ENCODE results near the gene TLL1.

TLL1 gene

DNA sequence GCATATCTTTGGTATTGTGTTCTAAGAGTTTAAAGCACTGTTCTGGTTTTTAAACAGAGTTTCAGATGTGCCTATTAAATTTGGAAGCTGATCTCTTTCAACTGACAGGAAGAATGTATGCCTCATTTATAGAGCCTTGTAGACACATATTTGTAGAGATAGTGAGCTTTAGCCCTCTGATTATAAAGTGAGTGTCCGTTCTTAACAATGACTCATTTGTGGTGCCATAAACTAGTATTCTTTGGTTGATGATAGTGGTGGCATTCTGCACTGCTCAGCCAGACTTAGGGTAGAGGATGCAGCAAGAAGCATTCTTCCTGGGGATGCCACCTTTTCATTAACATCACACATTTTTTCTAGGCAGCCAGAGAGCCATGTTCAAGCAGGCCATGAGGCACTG lies 121.7 kb downstream of the TLL1 start:
- H3K27me3 ChIP-seq (replicated peaks; ENCODE audit: control insufficient read depth, insufficient read depth, low read length, poor library complexity, severe bottlenecking): no peaks in the 10 kb centered on the region

DNA sequence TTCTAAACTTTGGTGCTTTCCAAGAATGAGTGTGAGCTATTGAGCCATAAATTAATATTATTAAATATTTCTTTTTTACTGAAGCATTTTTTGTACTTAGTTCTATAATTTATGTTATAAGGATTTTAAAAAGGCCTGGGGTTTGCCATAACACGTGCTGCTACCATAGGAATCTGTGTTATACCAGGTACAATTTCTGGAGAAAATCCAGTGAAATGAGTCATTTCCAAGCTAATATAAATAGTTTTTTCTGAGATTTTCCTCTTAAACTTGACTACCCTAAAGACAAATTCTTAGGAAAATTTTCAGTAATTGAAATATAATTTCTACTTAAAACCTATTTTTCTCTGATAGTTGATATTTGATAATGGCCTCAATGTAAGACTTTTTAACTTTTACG lies 130.8 kb downstream of the TLL1 start:
- no peak for DNase-seq
- Histone ChIP-seq H3K9me3 (ENCODE audit: control insufficient read depth, low read length) (no peaks in the 10 kb centered on the region), H3K27ac (ENCODE audit: insufficient read depth, low read length, poor library complexity, severe bottlenecking) (no peak overlapping the region), H3K4me1 (ENCODE audit: control insufficient read depth, insufficient read depth, low read length, poor library complexity, severe bottlenecking) (no peaks in the 10 kb centered on the region), H3K27me3 (replicated peaks; ENCODE audit: control insufficient read depth, insufficient read depth, low read length, poor library complexity, severe bottlenecking) (no peaks in the 10 kb centered on the region), H3K4me3 (ENCODE audit: insufficient read depth, low read depth, low read length, poor library complexity, severe bottlenecking) (no peak overlapping the region), H3K36me3 (ENCODE audit: control insufficient read depth, insufficient read depth, low read length) (no peaks in the 10 kb centered on the region)

More for the DNA sequence above, 121.7 kb downstream of the TLL1 start:
- Histone ChIP-seq H3K9me3 (ENCODE audit: control insufficient read depth, low read length) (no peaks in the 10 kb centered on the region), H3K4me1 (ENCODE audit: control insufficient read depth, insufficient read depth, low read length, poor library complexity, severe bottlenecking) (no peaks in the 10 kb centered on the region), H3K4me3 (ENCODE audit: insufficient read depth, low read depth, low read length, poor library complexity, severe bottlenecking) (no peak overlapping the region), H3K27ac (ENCODE audit: insufficient read depth, low read length, poor library complexity, severe bottlenecking) (no peak overlapping the region), H3K36me3 (ENCODE audit: control insufficient read depth, insufficient read depth, low read length) (no peaks in the 10 kb centered on the region)
- DNase-seq: no peak

DNA sequence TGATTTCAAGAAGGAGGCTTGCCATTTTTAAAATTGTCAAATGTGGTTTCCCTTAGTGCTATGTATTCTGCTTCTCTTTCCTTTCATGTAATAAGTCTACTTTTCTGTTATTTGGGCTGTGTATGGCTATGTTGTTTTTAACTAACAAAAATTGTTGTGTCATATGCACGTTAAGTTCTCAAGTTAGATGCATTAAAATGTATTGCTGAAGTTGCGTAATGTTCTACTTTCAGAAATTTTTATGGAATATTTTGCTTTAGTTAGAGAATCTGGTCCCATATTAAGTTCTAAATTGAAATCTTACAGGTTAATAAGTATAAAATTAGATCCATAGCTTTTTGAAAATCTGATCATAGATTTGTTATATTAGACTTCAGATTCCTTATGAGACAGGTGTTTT lies 133.2 kb downstream of the TLL1 start:
- Histone ChIP-seq H3K27me3 (replicated peaks; ENCODE audit: control insufficient read depth, insufficient read depth, low read length, poor library complexity, severe bottlenecking) (no peaks in the 10 kb centered on the region), H3K36me3 (ENCODE audit: control insufficient read depth, insufficient read depth, low read length) (no peaks in the 10 kb centered on the region), H3K4me3 (ENCODE audit: insufficient read depth, low read depth, low read length, poor library complexity, severe bottlenecking) (no peak overlapping the region), H3K27ac (ENCODE audit: insufficient read depth, low read length, poor library complexity, severe bottlenecking) (no peak overlapping the region), H3K9me3 (ENCODE audit: control insufficient read depth, low read length) (no peaks in the 10 kb centered on the region), H3K4me1 (ENCODE audit: control insufficient read depth, insufficient read depth, low read length, poor library complexity, severe bottlenecking) (no peaks in the 10 kb centered on the region)
- no peak for DNase-seq

DNA sequence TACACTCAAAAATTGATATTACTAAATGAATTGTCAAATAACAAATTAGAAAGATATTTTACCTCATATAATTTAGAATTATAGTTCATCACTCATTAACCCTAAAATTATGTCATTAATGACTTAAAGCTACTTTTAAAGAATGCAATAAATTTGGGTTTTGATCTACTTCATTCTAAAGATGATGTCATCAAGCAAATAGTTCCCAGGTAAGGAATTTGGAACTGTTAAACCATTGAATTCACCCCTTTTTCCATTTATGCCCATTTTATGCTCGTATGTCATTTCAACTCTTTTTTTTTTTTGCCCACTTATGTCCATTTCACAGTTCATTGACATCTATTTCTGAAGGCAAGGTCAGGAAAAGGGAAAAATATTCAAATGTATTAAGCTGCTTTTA lies 135.5 kb downstream of the TLL1 start:
- H3K9me3 ChIP-seq (ENCODE audit: control insufficient read depth, low read length): no peaks in the 10 kb centered on the region
- H3K27me3 ChIP-seq (replicated peaks; ENCODE audit: control insufficient read depth, insufficient read depth, low read length, poor library complexity, severe bottlenecking): no peaks in the 10 kb centered on the region
- H3K27ac ChIP-seq (ENCODE audit: insufficient read depth, low read length, poor library complexity, severe bottlenecking): no peak overlapping the region
- no peak for DNase-seq
- H3K36me3 ChIP-seq (ENCODE audit: control insufficient read depth, insufficient read depth, low read length): no peaks in the 10 kb centered on the region
- H3K4me3 ChIP-seq (ENCODE audit: insufficient read depth, low read depth, low read length, poor library complexity, severe bottlenecking): no peak overlapping the region
- no peaks in the 10 kb centered on the region for H3K4me1 ChIP-seq (ENCODE audit: control insufficient read depth, insufficient read depth, low read length, poor library complexity, severe bottlenecking)

DNA sequence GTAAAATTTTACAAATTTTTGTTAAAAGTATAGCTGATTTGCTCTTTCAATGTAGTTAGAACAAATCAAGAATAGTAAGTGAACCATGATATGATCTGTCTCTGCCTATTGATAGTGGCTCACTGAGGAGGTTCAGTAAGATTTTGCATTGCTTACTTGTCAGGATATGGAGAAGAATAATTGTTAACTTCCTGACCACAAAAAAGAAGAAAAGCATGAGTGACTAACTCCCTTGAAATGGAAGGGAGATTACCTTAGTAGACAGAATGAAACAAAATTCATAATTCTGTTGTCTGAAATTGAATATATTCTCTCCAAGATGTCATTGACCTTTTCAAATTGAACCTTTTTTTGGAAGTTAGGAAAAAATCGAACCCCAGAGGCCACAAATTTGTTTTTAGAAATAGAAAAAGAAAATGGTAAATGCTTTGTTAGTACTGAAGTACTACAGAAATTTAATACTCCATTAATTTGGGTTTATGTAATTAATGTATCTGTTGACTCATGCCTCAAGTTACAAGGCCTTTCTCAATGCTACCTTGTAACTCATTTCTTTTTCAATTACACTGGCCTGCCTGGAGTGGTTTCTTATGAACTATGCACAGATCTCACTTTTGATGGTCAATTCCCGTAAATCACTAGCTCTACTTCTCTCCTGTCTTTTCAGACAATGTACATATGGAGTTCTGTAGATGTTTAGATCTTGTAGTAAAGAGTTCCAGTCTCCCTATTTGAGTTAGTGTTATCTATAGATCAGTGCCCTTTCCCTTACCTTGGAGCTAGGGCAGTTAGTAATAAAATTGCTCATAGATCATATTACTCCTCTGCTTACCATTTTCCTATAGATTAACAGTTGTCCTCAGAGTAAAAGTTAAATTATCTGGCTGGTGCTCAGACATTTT lies 139.3 kb downstream of the TLL1 start:
- H3K27me3 ChIP-seq (replicated peaks; ENCODE audit: control insufficient read depth, insufficient read depth, low read length, poor library complexity, severe bottlenecking): no peaks in the 10 kb centered on the region
- no peaks in the 10 kb centered on the region for H3K4me1 ChIP-seq (ENCODE audit: control insufficient read depth, insufficient read depth, low read length, poor library complexity, severe bottlenecking)
- no peaks in the 10 kb centered on the region for H3K9me3 ChIP-seq (ENCODE audit: control insufficient read depth, low read length)
- no peak overlapping the region for H3K27ac ChIP-seq (ENCODE audit: insufficient read depth, low read length, poor library complexity, severe bottlenecking)
- H3K36me3 ChIP-seq (ENCODE audit: control insufficient read depth, insufficient read depth, low read length): no peaks in the 10 kb centered on the region
- no peak overlapping the region for H3K4me3 ChIP-seq (ENCODE audit: insufficient read depth, low read depth, low read length, poor library complexity, severe bottlenecking)
- no peak for DNase-seq

DNA sequence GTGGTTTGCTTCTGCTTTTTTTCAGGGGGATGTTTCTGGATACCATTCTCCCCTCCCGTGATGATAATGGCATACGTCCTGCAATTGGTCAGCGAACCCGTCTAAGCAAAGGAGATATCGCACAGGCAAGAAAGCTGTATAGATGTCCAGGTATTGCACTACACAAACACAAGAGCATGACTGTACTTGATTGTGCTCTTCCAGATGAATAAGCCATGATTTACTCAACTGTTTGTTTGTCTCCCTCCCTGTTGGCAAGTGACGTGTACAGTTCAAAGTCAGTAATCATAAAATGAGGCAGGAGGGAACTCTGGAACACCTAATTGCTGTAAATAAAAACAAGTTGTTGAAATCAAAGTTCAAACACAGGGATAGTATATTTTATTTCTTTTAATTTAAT lies 141.4 kb downstream of the TLL1 start:
- Histone ChIP-seq H3K4me1 (ENCODE audit: control insufficient read depth, insufficient read depth, low read length, poor library complexity, severe bottlenecking) (no peaks in the 10 kb centered on the region), H3K4me3 (ENCODE audit: insufficient read depth, low read depth, low read length, poor library complexity, severe bottlenecking) (no peak overlapping the region), H3K9me3 (ENCODE audit: control insufficient read depth, low read length) (no peaks in the 10 kb centered on the region), H3K27ac (ENCODE audit: insufficient read depth, low read length, poor library complexity, severe bottlenecking) (no peak overlapping the region), H3K27me3 (replicated peaks; ENCODE audit: control insufficient read depth, insufficient read depth, low read length, poor library complexity, severe bottlenecking) (no peaks in the 10 kb centered on the region), H3K36me3 (ENCODE audit: control insufficient read depth, insufficient read depth, low read length) (no peaks in the 10 kb centered on the region)
- DNase-seq: no peak

DNA sequence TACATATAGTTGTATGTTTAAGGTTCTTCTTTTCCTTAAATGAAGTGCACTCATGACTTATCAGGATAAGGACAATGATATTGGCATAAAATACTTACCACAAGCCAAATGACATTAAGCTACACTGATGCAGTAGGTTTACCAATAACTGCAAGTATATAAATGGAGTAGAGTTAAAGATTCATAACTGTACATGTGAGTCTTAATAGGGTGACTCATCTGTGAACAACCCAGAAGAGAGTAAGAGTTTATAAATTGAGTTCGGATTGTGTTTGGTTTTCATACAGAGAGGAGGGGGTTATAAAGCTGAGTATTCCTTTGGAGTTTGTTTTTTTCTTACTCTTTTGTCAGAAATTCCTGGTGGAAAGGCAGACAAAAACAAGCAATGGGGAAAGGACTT lies 144.8 kb downstream of the TLL1 start:
- H3K27me3 ChIP-seq (replicated peaks; ENCODE audit: control insufficient read depth, insufficient read depth, low read length, poor library complexity, severe bottlenecking): no peaks in the 10 kb centered on the region
- H3K36me3 ChIP-seq (ENCODE audit: control insufficient read depth, insufficient read depth, low read length): no peaks in the 10 kb centered on the region
- no peak overlapping the region for H3K27ac ChIP-seq (ENCODE audit: insufficient read depth, low read length, poor library complexity, severe bottlenecking)
- no peaks in the 10 kb centered on the region for H3K4me1 ChIP-seq (ENCODE audit: control insufficient read depth, insufficient read depth, low read length, poor library complexity, severe bottlenecking)
- no peak for DNase-seq
- no peaks in the 10 kb centered on the region for H3K9me3 ChIP-seq (ENCODE audit: control insufficient read depth, low read length)
- no peak overlapping the region for H3K4me3 ChIP-seq (ENCODE audit: insufficient read depth, low read depth, low read length, poor library complexity, severe bottlenecking)

DNA sequence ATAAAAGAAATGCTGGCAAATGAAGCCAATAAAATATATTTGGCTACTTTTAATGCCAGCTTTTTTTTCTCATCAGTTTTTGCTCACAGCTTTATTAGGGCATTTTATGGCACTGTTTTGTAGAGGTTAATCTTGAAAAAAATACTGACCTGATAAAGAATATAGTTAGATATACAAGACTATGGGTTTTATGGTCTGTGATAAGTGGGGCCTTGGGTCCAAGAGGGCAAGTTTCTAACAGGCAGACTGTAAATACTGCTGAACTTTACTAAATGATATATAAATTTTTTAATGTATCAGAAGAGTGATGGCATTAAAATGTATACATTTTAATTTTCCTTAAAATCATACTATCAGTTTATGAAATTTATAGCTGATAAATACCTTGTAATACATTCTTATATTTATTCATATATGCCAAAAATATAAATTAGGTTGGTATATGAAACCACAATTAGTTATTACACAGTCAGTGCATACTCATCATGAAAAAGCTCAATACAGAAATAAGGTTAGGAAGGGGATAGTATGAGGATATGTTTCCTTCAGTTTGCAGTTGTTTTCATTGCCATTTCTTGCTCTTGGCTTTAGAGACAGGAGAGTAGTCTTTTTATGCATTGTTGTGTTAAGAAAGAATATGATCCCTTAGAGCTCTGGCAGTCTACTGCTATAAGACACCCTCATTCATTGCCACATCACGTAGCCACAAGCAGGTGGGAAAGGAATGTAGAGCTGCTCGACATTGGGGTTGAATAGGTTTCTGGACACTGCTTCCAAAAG lies 146.6 kb downstream of the TLL1 start:
- H3K4me1 ChIP-seq (ENCODE audit: control insufficient read depth, insufficient read depth, low read length, poor library complexity, severe bottlenecking): no peaks in the 10 kb centered on the region
- no peak overlapping the region for H3K4me3 ChIP-seq (ENCODE audit: insufficient read depth, low read depth, low read length, poor library complexity, severe bottlenecking)
- DNase-seq: no peak
- H3K36me3 ChIP-seq (ENCODE audit: control insufficient read depth, insufficient read depth, low read length): no peaks in the 10 kb centered on the region
- no peaks in the 10 kb centered on the region for H3K9me3 ChIP-seq (ENCODE audit: control insufficient read depth, low read length)
- no peaks in the 10 kb centered on the region for H3K27me3 ChIP-seq (replicated peaks; ENCODE audit: control insufficient read depth, insufficient read depth, low read length, poor library complexity, severe bottlenecking)
- H3K27ac ChIP-seq (ENCODE audit: insufficient read depth, low read length, poor library complexity, severe bottlenecking): no peak overlapping the region

DNA sequence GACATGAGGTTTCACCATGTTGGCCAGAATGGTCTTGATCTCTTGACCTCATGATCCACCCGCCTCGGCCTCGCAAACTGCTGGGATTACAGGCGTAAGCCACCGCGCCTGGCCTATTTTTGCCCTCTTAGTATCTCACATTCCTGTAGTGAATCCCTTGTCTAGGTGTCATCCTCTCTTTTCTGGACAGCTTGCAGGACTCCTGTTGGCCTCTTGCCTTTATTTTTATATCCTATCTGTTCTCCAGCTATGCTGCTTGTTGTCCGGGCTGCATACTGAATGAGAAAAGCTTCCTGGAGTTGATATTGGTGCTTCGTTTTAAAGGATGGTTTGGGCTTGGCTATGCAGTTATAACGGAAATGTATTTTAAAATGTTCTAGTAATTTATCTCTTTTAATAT lies 148.6 kb downstream of the TLL1 start:
- H3K27me3 ChIP-seq (replicated peaks; ENCODE audit: control insufficient read depth, insufficient read depth, low read length, poor library complexity, severe bottlenecking): no peaks in the 10 kb centered on the region
- no peak overlapping the region for H3K4me3 ChIP-seq (ENCODE audit: insufficient read depth, low read depth, low read length, poor library complexity, severe bottlenecking)
- no peak overlapping the region for H3K27ac ChIP-seq (ENCODE audit: insufficient read depth, low read length, poor library complexity, severe bottlenecking)
- H3K36me3 ChIP-seq (ENCODE audit: control insufficient read depth, insufficient read depth, low read length): no peaks in the 10 kb centered on the region
- H3K4me1 ChIP-seq (ENCODE audit: control insufficient read depth, insufficient read depth, low read length, poor library complexity, severe bottlenecking): no peaks in the 10 kb centered on the region
- H3K9me3 ChIP-seq (ENCODE audit: control insufficient read depth, low read length): no peaks in the 10 kb centered on the region
- no peak for DNase-seq

DNA sequence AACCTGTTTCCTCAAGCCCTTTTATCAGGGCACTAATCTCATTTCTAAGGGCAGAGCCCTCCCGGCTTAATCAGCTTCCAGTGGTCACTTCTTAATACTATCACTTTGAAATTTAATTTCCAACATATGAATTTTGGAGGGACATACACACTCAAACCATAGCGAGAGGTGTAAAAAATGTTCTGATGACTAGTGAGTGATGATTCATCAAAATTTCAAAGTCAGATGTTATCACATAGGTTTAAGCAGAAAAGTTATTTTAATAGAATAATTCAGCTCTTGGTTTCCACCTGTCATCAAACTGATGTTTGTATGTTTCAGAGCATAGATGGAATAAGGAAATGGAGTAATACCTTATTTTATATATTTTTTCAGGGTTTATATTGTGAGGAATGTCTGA lies 161.9 kb downstream of the TLL1 start:
- H3K27me3 ChIP-seq (replicated peaks; ENCODE audit: control insufficient read depth, insufficient read depth, low read length, poor library complexity, severe bottlenecking): no peaks in the 10 kb centered on the region
- H3K4me1 ChIP-seq (ENCODE audit: control insufficient read depth, insufficient read depth, low read length, poor library complexity, severe bottlenecking): no peaks in the 10 kb centered on the region
- H3K27ac ChIP-seq (ENCODE audit: insufficient read depth, low read length, poor library complexity, severe bottlenecking): no peak overlapping the region
- no peaks in the 10 kb centered on the region for H3K9me3 ChIP-seq (ENCODE audit: control insufficient read depth, low read length)
- H3K36me3 ChIP-seq (ENCODE audit: control insufficient read depth, insufficient read depth, low read length): no peaks in the 10 kb centered on the region
- H3K4me3 ChIP-seq (ENCODE audit: insufficient read depth, low read depth, low read length, poor library complexity, severe bottlenecking): no peak overlapping the region
- DNase-seq: no peak

Data from effector memory CD4-positive, alpha-beta T cell (primary cell).